GM20000 (cell line): ENCODE data around the gene TPRA1.

Experiments
- DNase-seq: peaks from one replicate; pipeline ENCODE4 v3.0.0; 2012; ENCODE audit warnings: low spot score
- TF ChIP-seq, protein P1 (sequence below): IDR thresholded peaks from 2 replicates; pipeline ENCODE4 v1.5.1; 2012; ENCODE audit warnings: mild to moderate bottlenecking, control low read depth; ENCODE audit errors: extremely low read depth, missing control alignments

The TPRA1 gene

DNA sequence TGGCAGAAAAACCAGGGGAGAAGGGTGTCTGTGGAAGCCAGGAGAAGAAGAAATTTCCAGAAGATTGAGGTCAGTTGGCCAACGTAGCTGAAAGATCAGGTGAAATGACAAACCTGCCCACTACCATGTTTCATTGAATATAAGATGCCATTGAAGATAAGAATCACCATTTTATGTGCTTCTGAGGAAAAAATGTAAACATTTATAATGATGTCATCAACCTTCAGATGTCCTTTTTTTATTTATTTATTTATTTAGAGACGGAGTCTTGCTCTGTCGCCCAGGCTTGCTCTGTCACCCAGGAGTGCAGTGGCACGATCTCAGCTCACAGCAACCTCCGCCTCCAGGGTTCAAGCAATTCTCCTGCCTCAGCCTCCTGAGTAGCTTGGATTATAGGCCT is 33.5 kb upstream of the TPRA1 start:
- TF ChIP-seq, protein P1, sequence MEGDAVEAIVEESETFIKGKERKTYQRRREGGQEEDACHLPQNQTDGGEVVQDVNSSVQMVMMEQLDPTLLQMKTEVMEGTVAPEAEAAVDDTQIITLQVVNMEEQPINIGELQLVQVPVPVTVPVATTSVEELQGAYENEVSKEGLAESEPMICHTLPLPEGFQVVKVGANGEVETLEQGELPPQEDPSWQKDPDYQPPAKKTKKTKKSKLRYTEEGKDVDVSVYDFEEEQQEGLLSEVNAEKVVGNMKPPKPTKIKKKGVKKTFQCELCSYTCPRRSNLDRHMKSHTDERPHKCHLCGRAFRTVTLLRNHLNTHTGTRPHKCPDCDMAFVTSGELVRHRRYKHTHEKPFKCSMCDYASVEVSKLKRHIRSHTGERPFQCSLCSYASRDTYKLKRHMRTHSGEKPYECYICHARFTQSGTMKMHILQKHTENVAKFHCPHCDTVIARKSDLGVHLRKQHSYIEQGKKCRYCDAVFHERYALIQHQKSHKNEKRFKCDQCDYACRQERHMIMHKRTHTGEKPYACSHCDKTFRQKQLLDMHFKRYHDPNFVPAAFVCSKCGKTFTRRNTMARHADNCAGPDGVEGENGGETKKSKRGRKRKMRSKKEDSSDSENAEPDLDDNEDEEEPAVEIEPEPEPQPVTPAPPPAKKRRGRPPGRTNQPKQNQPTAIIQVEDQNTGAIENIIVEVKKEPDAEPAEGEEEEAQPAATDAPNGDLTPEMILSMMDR, result no peak
- DNase-seq, result no peak

DNA sequence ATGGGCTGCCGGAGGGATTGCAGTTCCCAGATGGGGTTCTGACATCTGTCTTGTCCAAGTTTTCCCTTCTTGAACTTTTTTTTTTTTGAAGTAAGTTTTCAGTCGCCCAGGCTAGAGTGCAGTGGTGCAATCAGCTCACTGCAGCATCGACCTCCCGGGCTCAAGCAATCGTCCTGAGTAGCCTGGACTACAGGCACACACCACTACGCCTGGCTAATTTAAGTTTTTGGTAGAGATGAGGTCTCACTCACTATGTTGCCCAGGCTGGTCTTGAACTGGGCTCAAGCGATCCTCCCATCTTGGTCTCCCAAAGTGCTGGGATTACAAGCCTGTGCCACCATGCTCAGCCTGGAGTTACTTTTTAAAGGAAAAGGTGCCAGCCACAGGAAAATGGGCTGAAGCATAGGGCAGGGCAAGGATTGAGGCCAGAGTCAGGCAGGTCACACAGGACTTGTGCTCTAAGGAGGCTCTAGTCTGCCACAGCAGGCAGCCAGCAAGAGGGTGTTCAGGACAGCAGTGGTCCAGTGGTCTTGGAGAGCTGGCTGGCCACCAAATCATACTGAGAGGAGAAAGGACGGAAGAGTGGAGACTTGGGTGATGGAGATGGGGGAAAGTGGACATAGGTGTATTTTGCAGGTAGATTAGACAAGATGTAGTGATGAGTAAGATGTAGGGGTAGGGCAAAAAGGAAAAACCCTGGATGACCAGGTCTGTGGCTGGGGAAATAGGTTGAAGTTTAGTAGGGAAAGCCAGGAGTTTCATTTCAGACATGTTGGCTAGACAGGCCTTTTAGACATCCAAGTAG is 32.4 kb upstream of the TPRA1 start:
- DNase-seq, result no peak
- TF ChIP-seq, protein P1, result no peak

DNA sequence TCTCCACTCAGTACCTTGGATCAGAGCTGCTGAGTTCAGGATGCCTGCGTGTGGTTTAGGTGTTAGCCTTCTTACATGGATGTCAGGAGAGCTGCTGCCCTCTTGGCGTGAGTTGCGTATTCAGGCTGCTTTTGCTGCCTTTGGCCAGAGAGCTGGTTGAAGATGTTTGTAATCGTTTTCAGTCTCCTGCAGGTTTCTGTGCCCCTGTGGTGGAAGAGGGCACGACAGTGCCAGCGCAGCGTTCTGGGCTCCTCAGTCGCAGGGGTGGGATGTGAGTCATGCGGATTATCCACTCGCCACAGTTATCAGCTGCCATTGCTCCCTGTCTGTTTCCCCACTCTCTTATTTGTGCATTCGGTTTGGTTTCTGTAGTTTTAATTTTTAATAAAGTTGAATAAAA is 31.5 kb upstream of the TPRA1 start:
- TF ChIP-seq, protein P1, result no peak
- DNase-seq, result no peak

DNA sequence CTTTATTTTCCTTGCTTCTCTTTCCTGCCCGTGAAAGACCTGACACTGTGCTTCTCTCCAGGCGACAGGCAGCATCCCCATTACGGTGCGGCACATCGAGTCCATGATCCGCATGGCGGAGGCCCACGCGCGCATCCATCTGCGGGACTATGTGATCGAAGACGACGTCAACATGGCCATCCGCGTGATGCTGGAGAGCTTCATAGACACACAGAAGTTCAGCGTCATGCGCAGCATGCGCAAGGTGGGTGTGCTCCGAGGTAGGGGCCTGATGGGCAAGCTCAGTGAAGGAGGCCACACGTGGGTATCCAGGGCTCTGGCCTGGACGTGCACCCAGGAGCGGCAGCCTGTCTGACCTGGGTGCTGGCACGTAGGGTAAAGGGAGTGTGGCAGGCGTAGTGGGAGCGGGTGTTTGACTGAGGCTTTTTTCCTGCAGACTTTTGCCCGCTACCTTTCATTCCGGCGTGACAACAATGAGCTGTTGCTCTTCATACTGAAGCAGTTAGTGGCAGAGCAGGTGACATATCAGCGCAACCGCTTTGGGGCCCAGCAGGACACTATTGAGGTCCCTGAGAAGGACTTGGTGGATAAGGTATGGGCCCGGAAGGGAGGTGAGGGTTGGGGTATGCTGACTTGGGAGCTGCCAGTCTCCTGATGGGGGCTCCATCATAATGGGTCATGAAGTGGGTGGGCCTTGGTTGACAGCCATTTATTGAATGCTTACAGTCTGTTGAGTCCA is 30.3 kb upstream of the TPRA1 start:
- TF ChIP-seq, protein P1, result no peak
- DNase-seq, result no peak

DNA sequence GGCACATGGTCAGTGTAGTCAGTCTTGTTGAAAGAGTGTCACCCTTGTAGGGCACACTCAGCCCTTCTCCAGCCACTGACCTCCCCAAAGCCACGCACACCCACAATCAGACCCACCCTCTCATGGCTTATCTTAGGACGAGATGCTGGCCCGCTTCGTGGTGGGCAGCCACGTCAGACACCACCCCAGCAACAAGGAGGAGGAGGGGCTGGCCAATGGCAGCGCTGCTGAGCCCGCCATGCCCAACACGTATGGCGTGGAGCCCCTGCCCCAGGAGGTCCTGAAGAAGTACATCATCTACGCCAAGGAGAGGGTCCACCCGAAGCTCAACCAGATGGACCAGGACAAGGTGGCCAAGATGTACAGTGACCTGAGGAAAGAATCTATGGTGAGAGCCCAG is 28.4 kb upstream of the TPRA1 start:
- TF ChIP-seq, protein P1, result no peak
- DNase-seq, result no peak

DNA sequence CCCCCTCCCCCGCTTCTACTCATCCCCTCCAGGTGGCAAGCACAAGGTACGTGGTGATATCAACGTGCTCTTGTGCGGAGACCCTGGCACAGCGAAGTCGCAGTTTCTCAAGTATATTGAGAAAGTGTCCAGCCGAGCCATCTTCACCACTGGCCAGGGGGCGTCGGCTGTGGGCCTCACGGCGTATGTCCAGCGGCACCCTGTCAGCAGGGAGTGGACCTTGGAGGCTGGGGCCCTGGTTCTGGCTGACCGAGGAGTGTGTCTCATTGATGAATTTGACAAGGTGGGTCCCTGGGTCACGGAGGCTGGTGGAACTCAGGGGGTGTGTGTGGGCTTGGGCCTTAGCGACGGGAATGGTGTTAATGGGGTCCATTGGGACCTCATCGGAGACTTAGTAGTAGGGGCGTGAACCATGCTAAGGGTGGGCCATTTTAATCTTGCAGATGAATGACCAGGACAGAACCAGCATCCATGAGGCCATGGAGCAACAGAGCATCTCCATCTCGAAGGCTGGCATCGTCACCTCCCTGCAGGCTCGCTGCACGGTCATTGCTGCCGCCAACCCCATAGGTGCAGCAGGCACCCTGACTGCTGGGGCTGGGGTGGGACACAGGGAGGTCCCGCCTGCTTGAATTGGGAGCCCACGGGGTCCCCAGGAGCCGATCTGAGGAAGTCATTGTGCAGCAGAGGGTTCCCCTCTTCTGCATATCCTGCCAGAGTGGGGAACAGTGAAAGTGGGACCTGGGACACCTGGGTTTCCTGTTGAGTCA is 26.5 kb upstream of the TPRA1 start:
- DNase-seq, result no peak
- TF ChIP-seq, protein P1, result no peak
